DND-41 (cell line): ENCODE data around the gene PLCE1.

Experiments
- ATAC-seq: fragments of 200-7000 bp; cut with Tn5 transposase; 3 replicates; pipeline ENCODE4 v1.9.1; 2021; ENCODE audit warnings: low read depth; ENCODE audit not compliant: insufficient read depth
- DNase-seq: peaks from one replicate; pipeline ENCODE4 v3.0.0-alpha.2; 2020
- H2AFZ ChIP-seq: 2 replicates; pipeline ENCODE4 v1.6.0; 2012; ENCODE audit warnings: low read depth, low read length
- H3K27ac ChIP-seq: 2 replicates; pipeline ENCODE4 v1.5.1; 2012; ENCODE audit warnings: low read length, inconsistent platforms
- H3K27me3 ChIP-seq: fragments of 200-600 bp; sonication (generic); 2 replicates; pipeline ENCODE4 v1.6.0; 2012; ENCODE audit warnings: low read length, mild to moderate bottlenecking, inconsistent platforms; ENCODE audit not compliant: insufficient read depth, poor library complexity
- H3K36me3 ChIP-seq: 2 replicates; pipeline ENCODE4 v1.5.1; 2012; ENCODE audit warnings: low read length, inconsistent platforms; ENCODE audit not compliant: insufficient read depth
- H3K4me1 ChIP-seq: 2 replicates; pipeline ENCODE4 v1.5.1; 2012; ENCODE audit warnings: mild to moderate bottlenecking, low read length; ENCODE audit not compliant: insufficient read depth
- H3K4me2 ChIP-seq: 2 replicates; pipeline ENCODE4 v1.6.0; 2012; ENCODE audit warnings: mild to moderate bottlenecking, moderate library complexity, low read length, inconsistent platforms; ENCODE audit not compliant: insufficient read depth
- H3K4me3 ChIP-seq, 2 experiments: fragments of 200-600 bp in 1 of 2; shearing (Covaris generic) in 1 of 2; 2 replicates each; pipeline ENCODE4 v1.5.1; 2012 to 2016; ENCODE audit warnings: inconsistent platforms in 2 of 2, low read length in 2 of 2, mild to moderate bottlenecking in 2 of 2, low read depth in 1 of 2, moderate library complexity in 1 of 2
- H3K79me2 ChIP-seq: 2 replicates; pipeline ENCODE4 v1.6.0; 2012; ENCODE audit warnings: low read length, inconsistent platforms; ENCODE audit not compliant: insufficient read depth
- H3K9ac ChIP-seq: 2 replicates; pipeline ENCODE4 v1.6.0; 2012; ENCODE audit warnings: low read depth, mild to moderate bottlenecking, inconsistent platforms, low read length, moderate library complexity
- H3K9me3 ChIP-seq: 2 replicates; pipeline ENCODE4 v1.5.1; 2012; ENCODE audit warnings: low read length, moderate library complexity, mild to moderate bottlenecking, inconsistent platforms; ENCODE audit not compliant: insufficient read depth, severe bottlenecking
- H4K20me1 ChIP-seq: 2 replicates; pipeline ENCODE4 v1.6.0; 2012; ENCODE audit warnings: low read length; ENCODE audit not compliant: insufficient read depth
- CTCF ChIP-seq: IDR thresholded peaks from 2 replicates; pipeline ENCODE4 v1.5.1; 2012; ENCODE audit warnings: borderline replicate concordance, low read length, moderate library complexity, mild to moderate bottlenecking; ENCODE audit not compliant: poor library complexity, severe bottlenecking; ENCODE audit errors: extremely low read depth
- EZH2 ChIP-seq: IDR thresholded peaks from 3 replicates; pipeline ENCODE4 v1.6.1; 2012; ENCODE audit warnings: borderline replicate concordance, low read depth, mild to moderate bottlenecking, moderate library complexity, low read length, inconsistent platforms; ENCODE audit not compliant: severe bottlenecking

The PLCE1 gene

GRCh38 chr10:93991114-93991513 lies 2.6 kb upstream of the PLCE1 start:
- Histone ChIP-seq H3K27ac (no peak overlapping the region), H3K27me3 (no peaks in the 10 kb centered on the region), H2AFZ (no peak overlapping the region), H3K4me1 (no peaks in the 10 kb centered on the region), H3K36me3 (no peaks in the 10 kb centered on the region), H3K4me2 (no peak overlapping the region), H3K4me3 (no peak overlapping the region), H4K20me1 (no peaks in the 10 kb centered on the region), H3K9ac (no peak overlapping the region), H3K79me2 (no peaks in the 10 kb centered on the region), H3K9me3 (no peaks in the 10 kb centered on the region)
- ATAC-seq (no peak), DNase-seq (no peak)
- TF ChIP-seq EZH2 (no peak), CTCF (no peak)

GRCh38 chr10:93991596-93992284 lies 2.0 kb upstream of the PLCE1 start:
- Histone ChIP-seq H3K27ac (no peak overlapping the region), H4K20me1 (no peaks in the 10 kb centered on the region), H3K9ac (no peak overlapping the region), H3K4me3 (no peak overlapping the region), H3K4me2 (no peak overlapping the region), H3K27me3 (no peaks in the 10 kb centered on the region), H3K4me1 (no peaks in the 10 kb centered on the region), H3K79me2 (no peaks in the 10 kb centered on the region), H2AFZ (no peak overlapping the region), H3K36me3 (no peaks in the 10 kb centered on the region), H3K9me3 (no peaks in the 10 kb centered on the region)
- TF ChIP-seq EZH2 (no peak), CTCF (no peak)
- no peak for ATAC-seq
- DNase-seq: no peak

GRCh38 chr10:93992400-93993030 lies 1.2 kb upstream of the PLCE1 start:
- Histone ChIP-seq H4K20me1 (no peaks in the 10 kb centered on the region), H3K79me2 (no peaks in the 10 kb centered on the region), H3K9me3 (no peaks in the 10 kb centered on the region), H2AFZ (no peak overlapping the region), H3K9ac (no peak overlapping the region), H3K4me1 (no peaks in the 10 kb centered on the region), H3K4me3 (no peak overlapping the region), H3K27me3 (no peaks in the 10 kb centered on the region), H3K4me2 (no peak overlapping the region), H3K27ac (no peak overlapping the region), H3K36me3 (no peaks in the 10 kb centered on the region)
- ATAC-seq (no peak), DNase-seq (no peak)
- no peak for TF ChIP-seq EZH2
- no peak for TF ChIP-seq CTCF
